ENCODE data around the gene PLCZ1. TPM values are rescaled to one million over a fixed set of nuclear protein-coding genes. Genes with fewer than 3 reads are reported as not detected.
"Not testable (repeated sequence)": the region's sequence is repeated elsewhere in the genome, so short reads cannot be mapped to it uniquely, and the experiment has no call there.

The PLCZ1 gene
- total RNA-seq, 2 experiments from 2014 or later = not detected

DNA sequence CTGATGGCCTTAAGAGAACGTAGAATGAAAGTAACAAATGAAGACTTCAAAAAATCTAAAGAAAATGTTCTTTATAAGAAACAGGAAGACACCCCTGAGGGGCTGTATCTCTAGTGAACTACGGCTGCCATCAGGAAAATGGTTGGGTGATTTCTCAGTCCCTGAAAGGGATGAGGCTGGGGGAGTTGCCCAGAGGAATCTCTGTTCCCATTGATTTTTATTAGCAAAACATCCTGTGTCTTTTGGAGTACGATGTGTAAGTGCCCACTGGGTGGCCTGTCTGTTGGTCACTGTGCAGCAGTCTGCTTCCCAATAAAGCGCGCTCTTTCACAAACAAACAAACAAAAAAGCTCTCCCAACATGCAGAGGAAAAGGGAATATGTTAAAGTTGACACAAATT is 43.8 kb downstream of the PLCZ1 start:
- DNase-seq; H3K4me3 Mint-ChIP-seq; CTCF ChIA-PET; H3K36me3 Mint-ChIP-seq (ENCODE audit: low read depth); H3K27ac Mint-ChIP-seq; H3K4me1 Mint-ChIP-seq (ENCODE audit: low read depth); intact Hi-C loops (cut with micrococcal nuclease); H3K27me3 Mint-ChIP-seq (ENCODE audit: low read depth): not testable (repeated sequence)
- peaks cover 13% of the 10 kb centered on the region for H3K9me3 Mint-ChIP-seq

DNA sequence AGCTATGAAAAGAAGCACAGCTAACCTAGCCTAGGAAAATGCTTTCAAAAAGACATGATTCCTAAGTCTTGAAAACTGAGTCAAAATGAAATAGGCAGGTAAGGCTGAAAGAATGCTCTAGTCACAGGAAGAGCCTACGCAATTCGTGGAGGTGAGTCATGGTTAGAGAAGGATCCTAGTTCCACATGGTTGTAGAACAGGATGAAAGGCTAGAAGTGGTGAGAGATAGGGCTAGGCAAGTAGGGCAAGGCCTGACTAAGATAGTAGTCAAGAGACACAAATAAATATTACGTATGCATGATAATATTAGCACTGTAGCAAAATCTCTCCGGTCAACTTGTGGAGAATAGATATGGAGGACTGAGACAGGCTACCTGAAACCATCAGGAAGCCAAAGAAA is 47.2 kb downstream of the PLCZ1 start:
- no peak overlapping the region for H3K27ac Mint-ChIP-seq

DNA sequence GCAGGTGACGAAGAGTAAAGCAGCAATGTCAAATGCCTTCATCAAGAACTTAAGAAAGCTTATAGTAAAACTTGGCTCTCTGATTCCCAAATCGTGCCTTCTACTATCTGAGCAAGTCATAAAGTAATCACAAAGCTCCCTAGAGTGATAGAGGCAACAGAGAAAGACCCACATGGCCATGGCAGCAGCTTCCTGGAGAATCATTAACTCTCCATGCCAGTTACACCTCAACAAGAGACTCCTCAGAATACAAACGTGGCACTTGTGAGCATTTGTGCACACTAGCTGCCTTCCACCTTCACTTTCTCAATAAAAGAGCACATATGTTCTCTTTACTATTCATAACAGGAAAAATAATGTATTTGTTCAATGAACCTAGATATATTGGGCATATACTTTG is 48.0 kb downstream of the PLCZ1 start:
- H3K4me3 Mint-ChIP-seq = no peak overlapping the region
- no peak overlapping the region for H3K27ac Mint-ChIP-seq
- peaks cover 8% of the 10 kb centered on the region for H3K9me3 Mint-ChIP-seq
- DNase-seq = no peak
- CTCF ChIA-PET = no interaction called here
- H3K27me3 Mint-ChIP-seq (ENCODE audit: low read depth) = no peaks in the 10 kb centered on the region
- H3K36me3 Mint-ChIP-seq (ENCODE audit: low read depth) = no peaks in the 10 kb centered on the region
- no peaks in the 10 kb centered on the region for H3K4me1 Mint-ChIP-seq (ENCODE audit: low read depth)
- intact Hi-C loops (cut with micrococcal nuclease) = no loop called here

More for the DNA sequence above, 47.2 kb downstream of the PLCZ1 start:
- Mint-ChIP-seq H3K27me3 (ENCODE audit: low read depth) (no peaks in the 10 kb centered on the region), H3K9me3 (peaks cover 8% of the 10 kb centered on the region), H3K4me3 (no peak overlapping the region), H3K4me1 (ENCODE audit: low read depth) (no peaks in the 10 kb centered on the region), H3K36me3 (ENCODE audit: low read depth) (no peaks in the 10 kb centered on the region)
- CTCF ChIA-PET = no interaction called here
- DNase-seq = no peak
- intact Hi-C loops (cut with micrococcal nuclease) = no loop called here

DNA sequence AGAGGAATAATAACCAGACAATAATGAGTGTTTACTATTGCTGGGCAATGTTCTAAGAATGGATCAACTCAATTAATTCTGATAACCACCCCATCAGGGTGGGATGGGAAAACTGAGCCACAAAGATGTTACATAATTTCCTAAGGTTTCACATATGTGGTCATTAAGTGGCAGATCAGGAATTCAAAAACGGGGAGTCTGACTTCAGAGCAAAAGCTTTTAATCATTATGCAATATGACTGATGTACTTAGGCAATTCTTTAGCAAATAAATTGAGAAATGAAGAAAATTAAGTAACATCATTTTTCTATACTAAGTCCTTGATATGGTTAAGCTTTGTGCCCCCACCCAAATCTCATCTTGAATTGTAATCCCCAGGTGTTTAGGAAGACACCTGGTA is 53.4 kb downstream of the PLCZ1 start:
- no peak for DNase-seq
- no peaks in the 10 kb centered on the region for H3K4me1 Mint-ChIP-seq (ENCODE audit: low read depth)
- H3K4me3 Mint-ChIP-seq = no peak overlapping the region
- no peak overlapping the region for H3K27ac Mint-ChIP-seq
- no peaks in the 10 kb centered on the region for H3K27me3 Mint-ChIP-seq (ENCODE audit: low read depth)
- no peaks in the 10 kb centered on the region for H3K9me3 Mint-ChIP-seq
- H3K36me3 Mint-ChIP-seq (ENCODE audit: low read depth) = no peaks in the 10 kb centered on the region
- CTCF ChIA-PET = no interaction called here
- intact Hi-C loops (cut with micrococcal nuclease) = no loop called here

DNA sequence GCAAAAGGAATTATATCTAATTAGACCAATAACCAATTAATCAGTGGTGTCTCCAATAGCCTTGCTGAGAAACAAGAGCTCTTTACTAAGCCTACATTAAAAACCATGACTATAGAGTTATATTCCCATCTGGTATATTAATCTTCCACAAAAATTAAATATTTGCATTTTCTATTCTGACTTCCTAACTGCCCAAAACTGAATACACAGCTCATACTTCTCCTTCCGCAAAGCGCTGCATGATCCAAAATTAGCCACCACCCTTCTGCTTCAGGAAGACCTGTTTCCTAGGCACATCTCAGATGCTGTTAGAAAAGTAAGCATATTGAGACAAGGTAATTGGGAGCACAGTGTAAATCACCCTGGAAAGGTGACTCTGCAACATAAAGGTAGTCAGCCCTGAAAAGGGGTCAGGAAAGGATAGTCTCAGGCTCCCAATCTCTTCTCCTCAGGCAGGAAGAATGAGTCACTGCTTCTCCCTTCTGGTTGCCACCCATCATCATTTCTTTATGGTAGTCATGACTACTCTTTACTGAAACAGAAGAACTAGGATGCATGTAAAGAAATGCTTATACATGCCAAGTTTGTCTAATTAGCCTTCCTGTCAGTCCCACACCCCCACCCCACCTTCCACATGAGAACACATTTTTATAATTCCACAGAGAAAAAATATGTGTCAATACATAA is 54.3 kb downstream of the PLCZ1 start:
- Mint-ChIP-seq H3K9me3 (no peaks in the 10 kb centered on the region), H3K27ac (no peak overlapping the region), H3K4me3 (no peak overlapping the region), H3K4me1 (ENCODE audit: low read depth) (no peaks in the 10 kb centered on the region), H3K36me3 (ENCODE audit: low read depth) (no peaks in the 10 kb centered on the region), H3K27me3 (ENCODE audit: low read depth) (no peaks in the 10 kb centered on the region)
- intact Hi-C loops (cut with micrococcal nuclease) = no loop called here
- CTCF ChIA-PET = no interaction called here
- DNase-seq = no peak

DNA sequence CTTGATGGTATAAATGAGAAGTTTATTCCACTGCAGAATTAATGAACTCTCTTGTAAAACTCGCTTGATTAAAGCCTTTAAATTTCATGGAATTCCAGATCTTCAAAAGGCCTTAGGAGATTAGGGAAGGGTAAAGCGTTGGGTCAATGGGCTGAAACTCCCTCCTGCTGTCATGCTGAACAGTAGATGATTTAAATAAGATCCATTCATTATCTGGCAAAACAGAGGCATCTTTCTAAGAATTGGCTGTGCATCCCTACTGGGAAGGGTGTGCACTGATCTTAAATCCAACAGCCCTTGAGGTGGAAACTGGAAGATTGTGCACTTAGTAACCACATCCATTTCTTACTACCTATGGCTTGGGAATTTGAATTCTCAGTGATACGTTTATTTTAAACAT is 56.0 kb downstream of the PLCZ1 start:
- Mint-ChIP-seq H3K9me3 (no peaks in the 10 kb centered on the region), H3K4me1 (ENCODE audit: low read depth) (no peaks in the 10 kb centered on the region), H3K36me3 (ENCODE audit: low read depth) (no peaks in the 10 kb centered on the region), H3K4me3 (no peak overlapping the region), H3K27me3 (ENCODE audit: low read depth) (no peaks in the 10 kb centered on the region), H3K27ac (no peak overlapping the region)
- intact Hi-C loops (cut with micrococcal nuclease) = no loop called here
- DNase-seq = no peak
- CTCF ChIA-PET = no interaction called here

DNA sequence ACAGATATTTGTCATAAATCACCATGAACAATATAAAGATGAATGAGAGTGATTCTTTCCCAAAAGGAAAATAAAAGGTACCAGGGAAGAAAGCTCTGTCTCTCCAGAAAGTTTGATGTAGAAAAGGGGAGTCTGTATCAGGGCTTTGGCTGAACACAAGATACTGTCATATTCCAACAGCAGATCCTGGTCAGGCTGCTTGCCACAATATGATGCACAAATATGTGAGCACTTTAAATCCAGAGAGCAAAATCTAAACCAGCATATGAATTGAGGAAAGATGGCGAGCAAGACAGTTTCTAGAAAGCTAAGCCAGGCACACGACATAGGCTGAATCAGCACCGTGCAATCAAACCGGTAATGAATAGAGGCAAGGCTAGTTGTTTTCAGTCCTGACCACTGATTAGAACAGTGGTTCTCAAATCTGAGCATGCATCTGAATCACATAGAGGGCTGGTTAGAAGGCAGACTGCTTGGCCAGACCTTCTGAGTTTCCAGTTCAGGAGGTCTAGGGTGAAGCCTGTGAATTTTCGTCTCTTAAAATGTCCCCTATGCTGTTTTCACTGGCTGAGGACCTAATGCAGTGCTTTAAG is 60.7 kb downstream of the PLCZ1 start:
- Mint-ChIP-seq H3K27ac (no peak overlapping the region), H3K27me3 (ENCODE audit: low read depth) (no peaks in the 10 kb centered on the region), H3K36me3 (ENCODE audit: low read depth) (no peaks in the 10 kb centered on the region), H3K4me3 (no peak overlapping the region), H3K4me1 (ENCODE audit: low read depth) (no peaks in the 10 kb centered on the region), H3K9me3 (peaks cover 2% of the 10 kb centered on the region)
- intact Hi-C loops (cut with micrococcal nuclease) = no loop called here
- no peak for DNase-seq
- CTCF ChIA-PET = no interaction called here

DNA sequence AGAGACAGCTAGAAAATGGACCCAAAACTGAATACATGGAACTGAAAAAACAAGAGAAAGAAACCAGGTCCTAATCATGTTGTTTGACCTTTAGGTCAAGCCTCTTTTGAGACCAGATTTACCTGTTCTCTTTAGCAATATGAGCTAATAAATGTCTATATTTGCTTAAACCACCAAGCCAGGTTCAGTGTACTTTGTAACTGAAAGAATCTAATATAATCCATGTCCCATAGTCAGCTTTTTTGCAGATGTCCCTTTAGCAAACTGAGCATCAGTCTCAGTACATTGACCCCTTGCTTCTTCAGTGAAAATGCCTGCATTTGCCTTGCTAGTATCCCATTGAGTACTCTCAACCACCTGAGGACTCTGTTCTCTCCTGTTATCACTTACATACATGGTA is 61.7 kb downstream of the PLCZ1 start:
- Mint-ChIP-seq H3K27ac (no peak overlapping the region), H3K4me3 (no peak overlapping the region), H3K9me3 (peaks cover 2% of the 10 kb centered on the region), H3K4me1 (ENCODE audit: low read depth) (no peaks in the 10 kb centered on the region), H3K27me3 (ENCODE audit: low read depth) (no peaks in the 10 kb centered on the region), H3K36me3 (ENCODE audit: low read depth) (no peaks in the 10 kb centered on the region)
- CTCF ChIA-PET = no interaction called here
- DNase-seq = no peak
- intact Hi-C loops (cut with micrococcal nuclease) = no loop called here

DNA sequence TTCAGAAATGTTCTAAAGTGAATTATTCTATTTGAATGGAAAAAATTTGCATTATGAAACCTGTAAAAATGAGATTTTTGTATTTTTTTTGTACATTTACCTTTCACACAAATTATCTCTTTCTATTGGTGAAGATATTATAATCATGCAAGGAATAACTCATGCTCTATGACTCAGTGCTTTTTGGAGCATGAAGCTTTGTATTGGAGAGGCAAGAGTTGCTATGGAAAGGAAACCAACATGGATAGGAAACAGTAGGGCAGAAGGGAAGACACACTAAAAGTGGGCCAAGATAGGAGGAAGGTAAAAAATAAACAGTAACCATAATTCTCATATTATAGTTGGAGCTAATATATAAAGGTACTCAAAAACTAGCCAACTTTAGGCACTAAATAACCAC is 79.0 kb downstream of the PLCZ1 start:
- DNase-seq = no peak
- Mint-ChIP-seq H3K27ac (no peak overlapping the region), H3K36me3 (ENCODE audit: low read depth) (no peaks in the 10 kb centered on the region), H3K27me3 (ENCODE audit: low read depth) (no peaks in the 10 kb centered on the region), H3K9me3 (peaks cover 30% of the 10 kb centered on the region), H3K4me1 (ENCODE audit: low read depth) (no peaks in the 10 kb centered on the region), H3K4me3 (no peak overlapping the region)
- CTCF ChIA-PET = interaction anchor here (0.6 kb wide), 1 partner anchor 201 kb away, joined by 3 read pairs; no protein-coding TSS in a partner anchor
- intact Hi-C loops (cut with micrococcal nuclease) = no loop called here

DNA sequence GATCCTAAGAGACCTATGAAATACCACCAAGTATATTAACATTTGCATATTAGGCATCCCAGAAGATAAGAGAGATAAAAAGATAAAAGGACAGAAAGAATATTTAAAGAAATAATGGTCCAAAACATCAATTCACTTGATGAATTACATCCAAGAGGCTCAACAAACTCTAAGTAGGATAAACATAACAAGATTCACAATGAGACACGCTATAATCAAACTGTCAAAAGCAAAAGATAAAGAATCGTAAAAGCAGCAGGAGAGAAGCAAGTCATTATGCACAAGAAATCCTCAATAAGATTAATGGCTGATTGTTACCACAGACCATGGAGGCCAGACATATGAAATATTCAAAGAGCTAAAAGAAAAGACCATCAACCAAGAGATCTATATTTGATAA is 79.6 kb downstream of the PLCZ1 start:
- CTCF ChIA-PET = no interaction called here
- H3K4me1 Mint-ChIP-seq (ENCODE audit: low read depth) = no peaks in the 10 kb centered on the region
- intact Hi-C loops (cut with micrococcal nuclease) = no loop called here
- H3K36me3 Mint-ChIP-seq (ENCODE audit: low read depth) = no peaks in the 10 kb centered on the region
- no peaks in the 10 kb centered on the region for H3K27me3 Mint-ChIP-seq (ENCODE audit: low read depth)
- H3K9me3 Mint-ChIP-seq = peaks cover 30% of the 10 kb centered on the region
- H3K27ac Mint-ChIP-seq = no peak overlapping the region
- no peak overlapping the region for H3K4me3 Mint-ChIP-seq
- DNase-seq = no peak

DNA sequence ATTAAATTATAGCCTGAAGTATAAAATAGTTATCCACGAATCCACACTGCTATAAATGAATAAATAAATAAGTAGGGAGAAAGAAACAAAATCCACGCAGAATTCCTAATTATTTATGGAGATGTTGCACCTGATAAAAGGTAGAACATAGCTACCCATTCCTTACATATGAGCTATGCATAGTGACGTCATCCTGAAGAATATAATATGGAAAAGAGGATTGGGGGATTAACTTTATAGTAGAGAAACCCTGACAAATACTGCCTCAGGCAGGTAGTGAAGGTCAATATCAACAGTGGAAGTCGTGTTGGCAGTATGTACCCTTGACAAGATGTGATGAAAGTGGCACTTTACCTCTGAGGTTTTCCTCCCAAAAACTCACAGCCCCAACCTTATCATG is 82.5 kb downstream of the PLCZ1 start:
- H3K4me3 Mint-ChIP-seq = no peak overlapping the region
- CTCF ChIA-PET = interaction anchor here (0.6 kb wide), 1 partner anchor 1907 kb away, joined by 3 read pairs; no protein-coding TSS in a partner anchor

DNA sequence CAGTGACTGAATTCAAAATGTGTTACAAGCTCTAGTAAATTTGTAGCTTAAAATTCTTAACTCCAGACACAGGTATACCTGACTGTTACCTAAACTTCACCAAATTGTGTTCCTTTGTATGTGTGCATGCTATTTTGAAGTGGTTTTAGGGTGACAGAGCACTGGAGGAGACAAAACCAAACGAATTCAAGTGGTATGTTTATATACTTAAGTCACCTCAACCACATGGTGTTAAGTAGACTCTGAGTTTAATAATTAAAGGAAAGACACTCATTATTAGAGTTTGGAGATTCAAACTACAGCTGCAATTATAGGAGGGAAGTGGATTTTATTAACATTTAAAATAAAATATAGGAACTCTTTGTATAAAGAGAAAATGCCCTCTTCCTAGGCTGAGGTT is 84.3 kb downstream of the PLCZ1 start:
- CTCF ChIA-PET = no interaction called here
- no peaks in the 10 kb centered on the region for H3K27me3 Mint-ChIP-seq (ENCODE audit: low read depth)
- no peaks in the 10 kb centered on the region for H3K36me3 Mint-ChIP-seq (ENCODE audit: low read depth)
- H3K4me3 Mint-ChIP-seq = no peak overlapping the region
- H3K4me1 Mint-ChIP-seq (ENCODE audit: low read depth) = no peaks in the 10 kb centered on the region
- DNase-seq = no peak
- no peak overlapping the region for H3K27ac Mint-ChIP-seq
- intact Hi-C loops (cut with micrococcal nuclease) = no loop called here
- H3K9me3 Mint-ChIP-seq = peaks cover 10% of the 10 kb centered on the region

More for the DNA sequence above, 82.5 kb downstream of the PLCZ1 start:
- no peak overlapping the region for H3K27ac Mint-ChIP-seq
- intact Hi-C loops (cut with micrococcal nuclease) = no loop called here
- H3K4me1 Mint-ChIP-seq (ENCODE audit: low read depth) = no peaks in the 10 kb centered on the region
- no peak for DNase-seq
- no peaks in the 10 kb centered on the region for H3K36me3 Mint-ChIP-seq (ENCODE audit: low read depth)
- no peaks in the 10 kb centered on the region for H3K27me3 Mint-ChIP-seq (ENCODE audit: low read depth)
- H3K9me3 Mint-ChIP-seq = peaks cover 14% of the 10 kb centered on the region

DNA sequence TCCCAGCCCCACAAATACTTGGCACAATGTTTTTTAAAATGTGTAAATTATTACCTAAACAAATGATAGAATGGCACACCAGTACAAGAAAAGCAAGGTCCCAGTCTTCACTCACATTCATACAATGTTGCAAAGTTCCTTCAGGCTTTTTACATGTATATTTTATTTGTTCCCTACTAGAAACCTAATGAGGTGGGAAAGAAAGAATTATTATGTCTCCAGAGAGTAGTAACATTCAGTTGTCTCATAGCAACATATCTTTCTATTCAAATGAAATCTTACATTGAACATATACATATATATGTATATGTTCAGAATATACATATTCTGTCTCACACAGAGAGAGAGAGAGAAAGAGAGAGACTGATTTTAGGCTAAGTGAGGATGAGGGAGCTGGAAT is 85.2 kb downstream of the PLCZ1 start:
- CTCF ChIA-PET = no interaction called here
- Mint-ChIP-seq H3K4me3 (no peak overlapping the region), H3K27ac (no peak overlapping the region), H3K27me3 (ENCODE audit: low read depth) (no peaks in the 10 kb centered on the region), H3K4me1 (ENCODE audit: low read depth) (no peaks in the 10 kb centered on the region), H3K9me3 (peaks cover 6% of the 10 kb centered on the region), H3K36me3 (ENCODE audit: low read depth) (no peaks in the 10 kb centered on the region)
- DNase-seq = no peak
- intact Hi-C loops (cut with micrococcal nuclease) = no loop called here

Data from activated naive CD4-positive, alpha-beta T cell treated with anti-CD3 and anti-CD28 coated beads for 36 hours (primary cell).